ENCODE results near the gene FITM1.

The FITM1 gene

GRCh38 chr14:24150061-24150460, 19.6 kb downstream of the FITM1 start:
- Histone ChIP-seq H3K27me3 (ENCODE audit: control insufficient read depth, insufficient read depth, low read length) (no peaks in the 10 kb centered on the region), H3K4me3 (ENCODE audit: low read length) (no peak overlapping the region), H3K9me3 (ENCODE audit: control insufficient read depth, low read length) (no peaks in the 10 kb centered on the region), H3K4me1 (ENCODE audit: control insufficient read depth, insufficient read depth, low read length) (peaks cover 17% of the 10 kb centered on the region), H3K36me3 (ENCODE audit: control insufficient read depth, insufficient read depth, low read length) (peaks cover 14% of the 10 kb centered on the region), H3K9ac (ENCODE audit: low read length) (no peak overlapping the region)

GRCh38 chr14:24150567-24150966, 20.1 kb downstream of the FITM1 start:
- H3K9me3 ChIP-seq (ENCODE audit: control insufficient read depth, low read length) = no peaks in the 10 kb centered on the region
- no peak overlapping the region for H3K9ac ChIP-seq (ENCODE audit: low read length)
- no peak overlapping the region for H3K4me3 ChIP-seq (ENCODE audit: low read length)
- H3K4me1 ChIP-seq (ENCODE audit: control insufficient read depth, insufficient read depth, low read length) = peaks cover 11% of the 10 kb centered on the region
- peaks cover 18% of the 10 kb centered on the region for H3K36me3 ChIP-seq (ENCODE audit: control insufficient read depth, insufficient read depth, low read length)
- H3K27me3 ChIP-seq (ENCODE audit: control insufficient read depth, insufficient read depth, low read length) = no peaks in the 10 kb centered on the region

- Histone ChIP-seq H3K36me3 (ENCODE audit: control insufficient read depth, insufficient read depth, low read length) (peaks cover 22% of the 10 kb centered on the region), H3K9ac (ENCODE audit: low read length) (no peak overlapping the region), H3K9me3 (ENCODE audit: control insufficient read depth, low read length) (no peaks in the 10 kb centered on the region), H3K4me3 (ENCODE audit: low read length) (no peak overlapping the region), H3K4me1 (ENCODE audit: control insufficient read depth, insufficient read depth, low read length) (peaks cover 7% of the 10 kb centered on the region), H3K27me3 (ENCODE audit: control insufficient read depth, insufficient read depth, low read length) (no peaks in the 10 kb centered on the region)
Observed at GRCh38 chr14:24150993-24151392, 20.5 kb downstream of the FITM1 start.

- H3K36me3 ChIP-seq (ENCODE audit: control insufficient read depth, insufficient read depth, low read length) = peaks cover 22% of the 10 kb centered on the region
- H3K4me1 ChIP-seq (ENCODE audit: control insufficient read depth, insufficient read depth, low read length) = peaks cover 7% of the 10 kb centered on the region
- no peak overlapping the region for H3K4me3 ChIP-seq (ENCODE audit: low read length)
- H3K27me3 ChIP-seq (ENCODE audit: control insufficient read depth, insufficient read depth, low read length) = no peaks in the 10 kb centered on the region
- H3K9ac ChIP-seq (ENCODE audit: low read length) = no peak overlapping the region
- H3K9me3 ChIP-seq (ENCODE audit: control insufficient read depth, low read length) = no peaks in the 10 kb centered on the region
Observed at GRCh38 chr14:24151404-24152080, 21.1 kb downstream of the FITM1 start.

- no peaks in the 10 kb centered on the region for H3K4me1 ChIP-seq (ENCODE audit: control insufficient read depth, insufficient read depth, low read length)
- no peaks in the 10 kb centered on the region for H3K9me3 ChIP-seq (ENCODE audit: control insufficient read depth, low read length)
- H3K4me3 ChIP-seq (ENCODE audit: low read length) = no peak overlapping the region
- no peaks in the 10 kb centered on the region for H3K27me3 ChIP-seq (ENCODE audit: control insufficient read depth, insufficient read depth, low read length)
- peaks cover 41% of the 10 kb centered on the region for H3K36me3 ChIP-seq (ENCODE audit: control insufficient read depth, insufficient read depth, low read length)
- H3K9ac ChIP-seq (ENCODE audit: low read length) = no peak overlapping the region
Observed at GRCh38 chr14:24155100-24155499, 24.6 kb downstream of the FITM1 start.

- no peaks in the 10 kb centered on the region for H3K27me3 ChIP-seq (ENCODE audit: control insufficient read depth, insufficient read depth, low read length)
- H3K4me1 ChIP-seq (ENCODE audit: control insufficient read depth, insufficient read depth, low read length) = peaks cover 10% of the 10 kb centered on the region
- no peaks in the 10 kb centered on the region for H3K9me3 ChIP-seq (ENCODE audit: control insufficient read depth, low read length)
- no peak overlapping the region for H3K9ac ChIP-seq (ENCODE audit: low read length)
- H3K4me3 ChIP-seq (ENCODE audit: low read length) = no peak overlapping the region
- H3K36me3 ChIP-seq (ENCODE audit: control insufficient read depth, insufficient read depth, low read length) = peaks cover 38% of the 10 kb centered on the region
Observed at GRCh38 chr14:24156840-24157239, 26.4 kb downstream of the FITM1 start.

GRCh38 chr14:24157331-24157730, 26.9 kb downstream of the FITM1 start:
- peaks cover 15% of the 10 kb centered on the region for H3K4me1 ChIP-seq (ENCODE audit: control insufficient read depth, insufficient read depth, low read length)
- no peak overlapping the region for H3K4me3 ChIP-seq (ENCODE audit: low read length)
- no peaks in the 10 kb centered on the region for H3K9me3 ChIP-seq (ENCODE audit: control insufficient read depth, low read length)
- H3K9ac ChIP-seq (ENCODE audit: low read length) = no peak overlapping the region
- H3K36me3 ChIP-seq (ENCODE audit: control insufficient read depth, insufficient read depth, low read length) = peaks cover 37% of the 10 kb centered on the region
- no peaks in the 10 kb centered on the region for H3K27me3 ChIP-seq (ENCODE audit: control insufficient read depth, insufficient read depth, low read length)

GRCh38 chr14:24159777-24160498, 29.5 kb downstream of the FITM1 start:
- Histone ChIP-seq H3K27me3 (ENCODE audit: control insufficient read depth, insufficient read depth, low read length) (no peaks in the 10 kb centered on the region), H3K4me1 (ENCODE audit: control insufficient read depth, insufficient read depth, low read length) (peaks cover 27% of the 10 kb centered on the region), H3K36me3 (ENCODE audit: control insufficient read depth, insufficient read depth, low read length) (peaks cover 58% of the 10 kb centered on the region), H3K4me3 (ENCODE audit: low read length) (no peak overlapping the region), H3K9ac (ENCODE audit: low read length) (peak overlapping the region; percentile 47), H3K9me3 (ENCODE audit: control insufficient read depth, low read length) (no peaks in the 10 kb centered on the region)

- Histone ChIP-seq H3K36me3 (ENCODE audit: control insufficient read depth, insufficient read depth, low read length) (peaks cover 58% of the 10 kb centered on the region), H3K4me1 (ENCODE audit: control insufficient read depth, insufficient read depth, low read length) (peaks cover 27% of the 10 kb centered on the region), H3K27me3 (ENCODE audit: control insufficient read depth, insufficient read depth, low read length) (no peaks in the 10 kb centered on the region), H3K4me3 (ENCODE audit: low read length) (no peak overlapping the region), H3K9me3 (ENCODE audit: control insufficient read depth, low read length) (no peaks in the 10 kb centered on the region), H3K9ac (ENCODE audit: low read length) (peak overlapping the region; percentile 47)
Observed at GRCh38 chr14:24160499-24160849, 30.0 kb downstream of the FITM1 start.

GRCh38 chr14:24160850-24161804, 30.7 kb downstream of the FITM1 start, which contains the start of gene IRF9:
IRF9 (plus strand) TSS chr14:24161265; CDS start chr14:24162145, 880 bp downstream.
- Histone ChIP-seq H3K4me1 (ENCODE audit: control insufficient read depth, insufficient read depth, low read length) (peaks cover 27% of the 10 kb centered on the region), H3K9me3 (ENCODE audit: control insufficient read depth, low read length) (no peaks in the 10 kb centered on the region), H3K36me3 (ENCODE audit: control insufficient read depth, insufficient read depth, low read length) (peaks cover 58% of the 10 kb centered on the region)

GRCh38 chr14:24162093-24162492, 31.6 kb downstream of the FITM1 start:
- Histone ChIP-seq H3K9me3 (ENCODE audit: control insufficient read depth, low read length) (no peaks in the 10 kb centered on the region), H3K4me1 (ENCODE audit: control insufficient read depth, insufficient read depth, low read length) (peaks cover 27% of the 10 kb centered on the region), H3K36me3 (ENCODE audit: control insufficient read depth, insufficient read depth, low read length) (peaks cover 60% of the 10 kb centered on the region), H3K4me3 (ENCODE audit: low read length) (peak overlapping the region; percentile 98), H3K9ac (ENCODE audit: low read length) (peak overlapping the region; percentile 97), H3K27me3 (ENCODE audit: control insufficient read depth, insufficient read depth, low read length) (no peaks in the 10 kb centered on the region)

More at GRCh38 chr14:24160850-24161804, 30.7 kb downstream of the FITM1 start, which contains the start of gene IRF9:
- no peaks in the 10 kb centered on the region for H3K27me3 ChIP-seq (ENCODE audit: control insufficient read depth, insufficient read depth, low read length)
- peak within 1 kb of the TSS; percentile 97 for H3K9ac ChIP-seq (ENCODE audit: low read length)
- H3K4me3 ChIP-seq (ENCODE audit: low read length) = peak within 1 kb of the TSS; percentile 98

Data from mucosa of stomach (tissue), 1 donor.